Measurements from ENCODE around the gene RBM28.

Gene RBM28

GRCh38 chr7:128389085-128389617 lies 45.4 kb upstream of the RBM28 start:
- in situ Hi-C loops (cut with MboI; ENCODE audit: low pct_unique_long_range_greater_than_20kb, low sequenced_read_pairs, unreplicated experiment) = no loop called here
- TF ChIP-seq CTCF (IDR thresholded peaks at IDR 0.05; ENCODE audit: extremely low read depth, insufficient read depth, missing control alignments) = no peak
- no peak for DNase-seq (ENCODE audit: low spot score)

- in situ Hi-C loops (cut with MboI; ENCODE audit: low pct_unique_long_range_greater_than_20kb, low sequenced_read_pairs, unreplicated experiment) = no loop called here
- no peak for DNase-seq (ENCODE audit: low spot score)
- no peak for TF ChIP-seq CTCF (IDR thresholded peaks at IDR 0.05; ENCODE audit: extremely low read depth, insufficient read depth, missing control alignments)
Measured at GRCh38 chr7:128388145-128388485, 44.4 kb upstream of the RBM28 start.

GRCh38 chr7:128387216-128388144 lies 43.8 kb upstream of the RBM28 start:
- TF ChIP-seq CTCF (IDR thresholded peaks at IDR 0.05; ENCODE audit: extremely low read depth, insufficient read depth, missing control alignments) = peak; percentile 84
- peak; percentile 90 for DNase-seq (ENCODE audit: low spot score)
- in situ Hi-C loops (cut with MboI; ENCODE audit: low pct_unique_long_range_greater_than_20kb, low sequenced_read_pairs, unreplicated experiment) = no loop called here

GRCh38 chr7:128385988-128386925 lies 42.5 kb upstream of the RBM28 start:
- in situ Hi-C loops (cut with MboI; ENCODE audit: low pct_unique_long_range_greater_than_20kb, low sequenced_read_pairs, unreplicated experiment) = no loop called here
- DNase-seq (ENCODE audit: low spot score) = no peak
- TF ChIP-seq CTCF (IDR thresholded peaks at IDR 0.05; ENCODE audit: extremely low read depth, insufficient read depth, missing control alignments) = no peak

GRCh38 chr7:128384726-128385125 lies 41.0 kb upstream of the RBM28 start:
- TF ChIP-seq CTCF (IDR thresholded peaks at IDR 0.05; ENCODE audit: extremely low read depth, insufficient read depth, missing control alignments) = no peak
- DNase-seq (ENCODE audit: low spot score) = no peak
- in situ Hi-C loops (cut with MboI; ENCODE audit: low pct_unique_long_range_greater_than_20kb, low sequenced_read_pairs, unreplicated experiment) = no loop called here

GRCh38 chr7:128383776-128384175 lies 40.1 kb upstream of the RBM28 start:
- DNase-seq (ENCODE audit: low spot score) = no peak
- in situ Hi-C loops (cut with MboI; ENCODE audit: low pct_unique_long_range_greater_than_20kb, low sequenced_read_pairs, unreplicated experiment) = no loop called here
- no peak for TF ChIP-seq CTCF (IDR thresholded peaks at IDR 0.05; ENCODE audit: extremely low read depth, insufficient read depth, missing control alignments)
